ENCODE measurements around the gene TMEM98. TPM values are rescaled to one million over a fixed set of nuclear protein-coding genes. Genes with fewer than 3 reads are reported as not detected.

The TMEM98 gene
- total and polyA plus RNA-seq, 2 of the 4 experiments (the other 2 are of a cell fraction) = 173 to 195 TPM

DNA sequence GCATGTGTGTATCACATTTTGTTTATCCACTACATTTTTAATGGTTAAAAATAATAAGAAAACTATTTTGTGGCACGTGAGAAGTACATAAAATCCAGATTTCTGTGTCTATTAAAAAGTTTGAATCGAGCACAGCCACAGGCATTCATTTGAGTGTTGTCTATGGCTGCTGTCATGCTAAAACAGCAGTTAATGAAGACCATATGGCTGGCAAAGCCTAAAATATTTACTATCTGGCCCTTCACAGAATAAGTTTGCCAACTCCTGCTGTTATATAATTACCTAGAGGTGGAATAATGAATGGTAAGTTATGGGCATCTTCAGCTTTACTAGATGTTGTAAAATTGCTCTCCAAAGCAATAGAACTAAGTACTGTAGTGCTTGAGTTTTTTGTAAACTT, 30.5 kb downstream of the TMEM98 start:
- no peak overlapping the region for H4K8ac ChIP-seq (ENCODE audit: low read depth in 2 of 2, low read length in 2 of 2)
- no peak overlapping the region for H2BK5ac ChIP-seq (ENCODE audit: low read depth, low read length, poor library complexity, severe bottlenecking)
- ChIA-PET POLR2A (ENCODE audit: unreplicated experiment) (no interaction called here), CTCF (no interaction called here)
- H3K27me3 ChIP-seq (ENCODE audit: control insufficient read depth, insufficient read depth, low read length) = peaks cover 9% of the 10 kb centered on the region
- no peak overlapping the region for H3K4me2 ChIP-seq (ENCODE audit: low read depth, low read length)
- no peak overlapping the region for H3K4ac ChIP-seq (ENCODE audit: low read depth, low read length)
- in situ Hi-C loops (cut with MboI; ENCODE audit: low sequenced_read_pairs) (no loop called here), intact Hi-C loops (cut with micrococcal nuclease) (no loop called here), dilution Hi-C loops (cut with HindIII; ENCODE audit: low sequenced_read_pairs, unreplicated experiment) (no loop called here)
- no peak overlapping the region for H3K27ac ChIP-seq (ENCODE audit: insufficient read depth, low read length)
- no peaks in the 10 kb centered on the region for H3K4me1 ChIP-seq (ENCODE audit: control insufficient read depth, insufficient read depth, low read length)
- H3K9me1 ChIP-seq (ENCODE audit: insufficient read depth, low read length) = no peaks in the 10 kb centered on the region
- no peak overlapping the region for H2BK15ac ChIP-seq (ENCODE audit: low read depth, low read length)
- H3K79me1 ChIP-seq (ENCODE audit: low read depth in 1 of 2, low read length in 2 of 2) = no peaks in the 10 kb centered on the region
- DNase-seq (no peak), ATAC-seq (ENCODE audit: low read depth) (no peak)
- H2AK5ac ChIP-seq (ENCODE audit: low read depth, low read length) = no peak overlapping the region
- no peak overlapping the region for H3K14ac ChIP-seq (replicated peaks; ENCODE audit: low read depth, low read length)
- no peak overlapping the region for H3K4me3 ChIP-seq (ENCODE audit: insufficient read depth, low read depth, low read length)
- H3K36me3 ChIP-seq (ENCODE audit: control insufficient read depth, insufficient read depth, low read length) = no peaks in the 10 kb centered on the region
- no peaks in the 10 kb centered on the region for H4K20me1 ChIP-seq (ENCODE audit: insufficient read depth, low read length)
- no TSS peak for BruUV-seq (replicated peaks)
- WGBS, 2 experiments (ENCODE audit: extremely low coverage in 2 of 2, insufficient read length in 1 of 2) = no CpG with 5 or more reads among the region's 2 CpGs
- no peak overlapping the region for H2BK120ac ChIP-seq (ENCODE audit: low read depth, low read length)
- no peak overlapping the region for H3K56ac ChIP-seq (ENCODE audit: extremely low read depth, insufficient read depth, low read length)
- H3K9ac ChIP-seq (ENCODE audit: low read depth, low read length) = no peak overlapping the region
- H2AFZ ChIP-seq (replicated peaks; ENCODE audit: low read length, poor library complexity) = no peak overlapping the region
- H3K9me3 ChIP-seq (ENCODE audit: control insufficient read depth, insufficient read depth, low read length) = no peaks in the 10 kb centered on the region
- H4K91ac ChIP-seq (ENCODE audit: insufficient read depth, low read depth, low read length) = no peak overlapping the region
- H3K18ac ChIP-seq (ENCODE audit: low read depth, low read length) = no peak overlapping the region
- H4K5ac ChIP-seq (ENCODE audit: low read depth, low read length) = no peak overlapping the region
- no peak for TF ChIP-seq CEBPB (IDR thresholded peaks at IDR 0.05; ENCODE audit: low read depth, low read length)
- TF ChIP-seq, protein P1, sequence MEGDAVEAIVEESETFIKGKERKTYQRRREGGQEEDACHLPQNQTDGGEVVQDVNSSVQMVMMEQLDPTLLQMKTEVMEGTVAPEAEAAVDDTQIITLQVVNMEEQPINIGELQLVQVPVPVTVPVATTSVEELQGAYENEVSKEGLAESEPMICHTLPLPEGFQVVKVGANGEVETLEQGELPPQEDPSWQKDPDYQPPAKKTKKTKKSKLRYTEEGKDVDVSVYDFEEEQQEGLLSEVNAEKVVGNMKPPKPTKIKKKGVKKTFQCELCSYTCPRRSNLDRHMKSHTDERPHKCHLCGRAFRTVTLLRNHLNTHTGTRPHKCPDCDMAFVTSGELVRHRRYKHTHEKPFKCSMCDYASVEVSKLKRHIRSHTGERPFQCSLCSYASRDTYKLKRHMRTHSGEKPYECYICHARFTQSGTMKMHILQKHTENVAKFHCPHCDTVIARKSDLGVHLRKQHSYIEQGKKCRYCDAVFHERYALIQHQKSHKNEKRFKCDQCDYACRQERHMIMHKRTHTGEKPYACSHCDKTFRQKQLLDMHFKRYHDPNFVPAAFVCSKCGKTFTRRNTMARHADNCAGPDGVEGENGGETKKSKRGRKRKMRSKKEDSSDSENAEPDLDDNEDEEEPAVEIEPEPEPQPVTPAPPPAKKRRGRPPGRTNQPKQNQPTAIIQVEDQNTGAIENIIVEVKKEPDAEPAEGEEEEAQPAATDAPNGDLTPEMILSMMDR (conservative IDR thresholded peaks at IDR 0.05; ENCODE audit: low read depth, low read length) = no peak
- no peak for TF ChIP-seq RAD21 (IDR thresholded peaks at IDR 0.05; ENCODE audit: low read length)
- TF ChIP-seq BHLHE40 (IDR thresholded peaks at IDR 0.05; ENCODE audit: low read depth, low read length) = no peak
- H3K23ac ChIP-seq (ENCODE audit: low read depth, low read length) = no peak overlapping the region
- no peak overlapping the region for H2AK9ac ChIP-seq (replicated peaks; ENCODE audit: low read depth, low read length, poor library complexity)
- H2BK20ac ChIP-seq (ENCODE audit: low read depth, low read length) = no peak overlapping the region

Data from IMR-90 (cell line).